ENCODE data around the gene ARHGAP15. TPM values are rescaled to one million over a fixed set of nuclear protein-coding genes. Genes with fewer than 3 reads are reported as not detected.
"Not testable (repeated sequence)": the region's sequence is repeated elsewhere in the genome, so short reads cannot be mapped to it uniquely, and the experiment has no call there.

The ARHGAP15 gene
- 100 to 1,000 TPM; 141 TPM for total RNA-seq

GRCh38 chr2:143128681-143129580, at the start of gene ARHGAP15:
ARHGAP15 (plus strand) TSS chr2:143129419.
- DNase-seq (peak; percentile 71), ATAC-seq (ENCODE audit: low read depth) (peak; percentile 82)
- Mint-ChIP-seq H3K36me3 (peaks cover 15% of the 10 kb centered on the region), H3K27ac (peak within 1 kb of the TSS; percentile 98), H3K27me3 (no peaks in the 10 kb centered on the region), H3K4me1 (peaks cover 40% of the 10 kb centered on the region), H3K4me3 (peak within 1 kb of the TSS; percentile 83), H3K9me3 (no peaks in the 10 kb centered on the region)
- POLR2A ChIA-PET, result interaction anchor here (0.6 to 1.2 kb wide), 8 partner anchors 9 to 1055 kb away, joined by 3 to 14 read pairs (median 4); no protein-coding TSS in a partner anchor

- no peaks in the 10 kb centered on the region for H3K27me3 Mint-ChIP-seq
- H3K4me3 Mint-ChIP-seq, result no peak overlapping the region
- no peak overlapping the region for H3K27ac Mint-ChIP-seq
- ATAC-seq (ENCODE audit: low read depth), result no peak
- H3K9me3 Mint-ChIP-seq, result no peaks in the 10 kb centered on the region
- POLR2A ChIA-PET, result no interaction called here
- H3K4me1 Mint-ChIP-seq, result peaks cover 16% of the 10 kb centered on the region
- no peaks in the 10 kb centered on the region for H3K36me3 Mint-ChIP-seq
- no peak for DNase-seq
Measured at GRCh38 chr2:143081616-143082015, 47.6 kb upstream of the ARHGAP15 start.

- Mint-ChIP-seq H3K4me1 (peaks cover 16% of the 10 kb centered on the region), H3K27me3 (no peaks in the 10 kb centered on the region), H3K4me3 (peak overlapping the region; percentile 51), H3K9me3 (no peaks in the 10 kb centered on the region), H3K27ac (no peak overlapping the region), H3K36me3 (no peaks in the 10 kb centered on the region)
- POLR2A ChIA-PET, result interaction anchor here (0.7 kb wide), 1 partner anchor 215 kb away, joined by 6 read pairs; no protein-coding TSS in a partner anchor
- ATAC-seq (ENCODE audit: low read depth), result peak; percentile 72
- no peak for DNase-seq
Measured at GRCh38 chr2:143083636-143084035, 45.6 kb upstream of the ARHGAP15 start.

GRCh38 chr2:143084462-143084861, 44.8 kb upstream of the ARHGAP15 start:
- Mint-ChIP-seq H3K36me3 (no peaks in the 10 kb centered on the region), H3K27ac (no peak overlapping the region), H3K27me3 (no peaks in the 10 kb centered on the region), H3K9me3 (no peaks in the 10 kb centered on the region), H3K4me1 (peaks cover 16% of the 10 kb centered on the region), H3K4me3 (no peak overlapping the region)
- ATAC-seq (ENCODE audit: low read depth), result no peak
- no peak for DNase-seq
- POLR2A ChIA-PET, result no interaction called here

GRCh38 chr2:143085125-143085784, 44.0 kb upstream of the ARHGAP15 start:
- Mint-ChIP-seq H3K27ac (no peak overlapping the region), H3K27me3 (no peaks in the 10 kb centered on the region), H3K4me1 (peaks cover 16% of the 10 kb centered on the region), H3K4me3 (no peak overlapping the region), H3K36me3 (no peaks in the 10 kb centered on the region), H3K9me3 (no peaks in the 10 kb centered on the region)
- POLR2A ChIA-PET, result no interaction called here
- ATAC-seq (ENCODE audit: low read depth), result no peak
- DNase-seq, result no peak

- Mint-ChIP-seq H3K4me3 (no peak overlapping the region), H3K4me1 (peaks cover 16% of the 10 kb centered on the region), H3K9me3 (no peaks in the 10 kb centered on the region), H3K36me3 (no peaks in the 10 kb centered on the region), H3K27me3 (no peaks in the 10 kb centered on the region), H3K27ac (no peak overlapping the region)
- DNase-seq, result no peak
- POLR2A ChIA-PET, result interaction anchor here (0.5 kb wide), 1 partner anchor 16 kb away, joined by 7 read pairs; no protein-coding TSS in a partner anchor
- ATAC-seq (ENCODE audit: low read depth), result no peak
Measured at GRCh38 chr2:143087033-143087432, 42.2 kb upstream of the ARHGAP15 start.

GRCh38 chr2:143088388-143088787, 40.8 kb upstream of the ARHGAP15 start:
- POLR2A ChIA-PET, result no interaction called here
- Mint-ChIP-seq H3K4me3 (no peak overlapping the region), H3K36me3 (no peaks in the 10 kb centered on the region), H3K27me3 (no peaks in the 10 kb centered on the region), H3K9me3 (no peaks in the 10 kb centered on the region), H3K27ac (no peak overlapping the region), H3K4me1 (peaks cover 16% of the 10 kb centered on the region)
- ATAC-seq (ENCODE audit: low read depth) (no peak), DNase-seq (no peak)

GRCh38 chr2:143089520-143089919, 39.7 kb upstream of the ARHGAP15 start:
- DNase-seq; ATAC-seq (ENCODE audit: low read depth); POLR2A ChIA-PET; H3K4me1 Mint-ChIP-seq; H3K4me3 Mint-ChIP-seq; H3K36me3 Mint-ChIP-seq; H3K27me3 Mint-ChIP-seq; H3K27ac Mint-ChIP-seq; H3K9me3 Mint-ChIP-seq: not testable (repeated sequence)

GRCh38 chr2:143110758-143111428, 18.3 kb upstream of the ARHGAP15 start:
- ATAC-seq (ENCODE audit: low read depth) (peak; percentile 85), DNase-seq (peak; percentile 45)
- Mint-ChIP-seq H3K36me3 (peaks cover 4% of the 10 kb centered on the region), H3K4me1 (peaks cover 30% of the 10 kb centered on the region), H3K27me3 (no peaks in the 10 kb centered on the region), H3K4me3 (peak overlapping the region; percentile 59), H3K27ac (peak overlapping the region; percentile 70), H3K9me3 (peaks cover 3% of the 10 kb centered on the region)
- POLR2A ChIA-PET, result interaction anchor here (1.0 to 2.6 kb wide), 5 partner anchors 16 to 168 kb away, joined by 3 to 11 read pairs (median 4); no protein-coding TSS in a partner anchor

GRCh38 chr2:143117225-143117624, 12.0 kb upstream of the ARHGAP15 start:
- H3K9me3 Mint-ChIP-seq, result peaks cover 3% of the 10 kb centered on the region
- H3K4me3 Mint-ChIP-seq, result no peak overlapping the region
- no peak for ATAC-seq (ENCODE audit: low read depth)
- POLR2A ChIA-PET, result no interaction called here
- H3K27ac Mint-ChIP-seq, result no peak overlapping the region
- peaks cover 18% of the 10 kb centered on the region for H3K36me3 Mint-ChIP-seq
- H3K4me1 Mint-ChIP-seq, result peaks cover 16% of the 10 kb centered on the region
- H3K27me3 Mint-ChIP-seq, result no peaks in the 10 kb centered on the region
- DNase-seq, result no peak

GRCh38 chr2:143121079-143121478, 8.1 kb upstream of the ARHGAP15 start:
- Mint-ChIP-seq H3K27me3 (no peaks in the 10 kb centered on the region), H3K27ac (no peak overlapping the region), H3K36me3 (peaks cover 15% of the 10 kb centered on the region), H3K4me3 (no peak overlapping the region), H3K9me3 (no peaks in the 10 kb centered on the region), H3K4me1 (peaks cover 14% of the 10 kb centered on the region)
- no peak for DNase-seq
- POLR2A ChIA-PET, result no interaction called here
- no peak for ATAC-seq (ENCODE audit: low read depth)

GRCh38 chr2:143121957-143122356, 7.3 kb upstream of the ARHGAP15 start:
- DNase-seq, result no peak
- no peaks in the 10 kb centered on the region for H3K27me3 Mint-ChIP-seq
- H3K4me3 Mint-ChIP-seq, result no peak overlapping the region
- H3K9me3 Mint-ChIP-seq, result no peaks in the 10 kb centered on the region
- no peak overlapping the region for H3K27ac Mint-ChIP-seq
- no peak for ATAC-seq (ENCODE audit: low read depth)
- POLR2A ChIA-PET, result no interaction called here
- peaks cover 16% of the 10 kb centered on the region for H3K4me1 Mint-ChIP-seq
- peaks cover 15% of the 10 kb centered on the region for H3K36me3 Mint-ChIP-seq

- H3K9me3 Mint-ChIP-seq, result no peaks in the 10 kb centered on the region
- POLR2A ChIA-PET, result interaction anchor here (3.1 kb wide), 1 partner anchor 135 kb away, joined by 8 read pairs; no protein-coding TSS in a partner anchor
- ATAC-seq (ENCODE audit: low read depth) (no peak), DNase-seq (no peak)
- H3K27me3 Mint-ChIP-seq, result no peaks in the 10 kb centered on the region
- peaks cover 12% of the 10 kb centered on the region for H3K36me3 Mint-ChIP-seq
- no peak overlapping the region for H3K27ac Mint-ChIP-seq
- H3K4me1 Mint-ChIP-seq, result peaks cover 24% of the 10 kb centered on the region
- H3K4me3 Mint-ChIP-seq, result no peak overlapping the region
Measured at GRCh38 chr2:143123911-143124310, 5.3 kb upstream of the ARHGAP15 start.
